Right lobe of liver (tissue), 6 donors: ENCODE data around the gene SIRPA. TPM values are rescaled to one million over a fixed set of nuclear protein-coding genes. Genes with fewer than 3 reads are reported as not detected.
"Not testable (repeated sequence)": the region's sequence is repeated elsewhere in the genome, so short reads cannot be mapped to it uniquely, and the experiment has no call there.

Experiments used
- ATAC-seq, 4 donors: fragments of 200-7000 bp; cut with Tn5 transposase; one replicate each; pipeline ENCODE4 v1.9.1; 2020; ENCODE audit warnings: mild to moderate bottlenecking in 4 of 4, moderate library complexity in 4 of 4
- DNase-seq, 3 donors: peaks; one replicate each; pipeline ENCODE4 v3.0.0-alpha.2; 2020
- H3K27ac ChIP-seq, 3 donors: fragments of 200-600 bp; one replicate each; pipeline ENCODE4 v1.8.0; 2022
- H3K27me3 ChIP-seq, 2 donors: fragments of 200-600 bp; one replicate each; pipeline ENCODE4 v1.8.0; 2022
- H3K36me3 ChIP-seq, 4 donors: fragments of 200-600 bp; sonication (generic) in 1 of 4; one replicate each; pipeline versions ENCODE4 v1.5.1 to v1.8.0; 2017 to 2022; ENCODE audit warnings: control low read depth in 1 of 4
- H3K4me1 ChIP-seq, 4 donors: fragments of 200-600 bp; sonication (generic) in 1 of 4; one replicate each; pipeline versions ENCODE4 v1.5.1 to v1.8.0; 2017 to 2022; ENCODE audit warnings: control low read depth in 1 of 4
- H3K4me3 ChIP-seq, 3 donors: fragments of 200-600 bp; one replicate each; pipeline ENCODE4 v1.8.0; 2022
- H3K9me3 ChIP-seq, 4 donors: fragments of 200-600 bp; sonication (generic) in 1 of 4; one replicate each; pipeline versions ENCODE4 v1.5.1 to v1.8.0; 2017 to 2022; ENCODE audit warnings: control low read depth in 1 of 4
- CTCF ChIP-seq, 4 donors: fragments of 200-600 bp in 3 of 4; fragments of 450-650 bp in 1 of 4; IDR thresholded peaks; one replicate each; pipeline versions ENCODE4 v1.5.1 to v1.8.0; 2016 to 2022; ENCODE audit warnings: antibody characterized with exemption in 4 of 4, mild to moderate bottlenecking in 2 of 4
- POLR2A ChIP-seq: fragments of 450-650 bp; IDR thresholded peaks from one replicate; pipeline ENCODE4 v1.6.1; 2017; ENCODE audit warnings: antibody characterized with exemption, mild to moderate bottlenecking
- WGBS: methylation state at CpG from one replicate; pipeline ENCODE4 v1.1.6; 2018; ENCODE audit warnings: low coverage, low lambda C conversion rate; ENCODE audit not compliant: insufficient coverage; ENCODE audit errors: missing lambda C conversion rate; 5-methylcytosine and 5-hydroxymethylcytosine counted together
- intact Hi-C, 2 donors: fragments of 100-400 bp; cut with DNase I; formaldehyde crosslinking; loops; one replicate each; pipeline versions ENCODE4 v1.11.2 to v1.14.1; 2022
- total RNA-seq, 6 experiments: library from RNA; depleted of rRNA in 2 of 6; stranded (reverse); fragments of >200 nt in 2 of 6; fragmentation: NEBNext Ultra II Directional in 3 of 6; extraction: Animal tissue kit (Norgen Biotek cat#: 25700) in 3 of 6; gene quantifications; one replicate each; pipeline versions ENCODE4 v1.1.0 to v1.2.4, GENCODE V29; 2016 to 2023
- donor health status: DM: no; HTN: yes; CAD: no.
- donor health status: DM: no; HTN: no; CAD: no.
- donor health status: DM: no; HTN: no; CAD: no.
- donor health status: DM: no; HTN: yes; CAD: no.
- donor health status: DM: no; HTN: yes; CAD: no.

The SIRPA gene
- total RNA-seq, 6 experiments from 2014 or later, result 26.8 to 42.7 (median 34.8) TPM

DNA sequence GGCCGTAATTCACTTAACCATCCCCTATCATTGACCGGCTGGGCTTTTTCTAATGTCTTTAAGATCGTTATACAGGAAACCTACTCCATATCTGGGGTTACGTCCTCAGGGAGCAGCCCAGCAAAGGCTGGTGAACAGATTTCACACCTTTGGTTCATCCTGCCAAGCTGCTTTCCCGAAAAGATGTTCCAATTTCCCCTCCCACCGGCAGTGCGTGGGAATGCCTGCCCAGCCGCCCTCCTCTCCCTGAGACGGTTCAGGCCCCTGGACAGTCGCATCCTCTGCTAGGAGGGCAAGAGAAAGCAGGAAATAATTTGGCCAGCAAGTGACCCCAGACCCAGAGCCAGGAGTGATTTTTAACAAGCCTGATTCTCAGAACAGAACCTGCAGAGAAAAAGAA lies 16.3 kb downstream of the SIRPA start:
- 94% methylated on average over 8 of the region's 10 CpGs for WGBS
- intact Hi-C loops, result no loop called here

DNA sequence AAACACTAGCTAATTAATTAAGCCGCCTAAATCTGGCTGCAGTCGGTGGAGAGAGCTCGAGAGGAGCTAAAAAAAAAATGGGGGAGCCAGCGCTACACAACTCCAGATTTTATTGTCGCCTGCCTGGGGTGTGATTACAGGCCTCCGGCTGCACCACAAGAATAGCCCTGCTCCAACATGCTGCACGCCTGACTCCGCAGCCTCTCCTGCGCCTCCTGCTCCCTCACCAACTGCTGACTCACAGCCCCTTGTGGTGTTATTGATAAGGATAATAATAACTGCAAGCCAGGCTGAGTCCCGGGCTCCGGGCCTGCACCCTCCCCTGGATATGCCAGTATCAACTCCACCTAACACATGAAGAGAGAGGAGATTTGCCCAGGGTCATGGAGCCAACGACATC lies 16.8 kb downstream of the SIRPA start:
- no peak for DNase-seq
- WGBS, result 96% methylated on average over 12 of the region's 12 CpGs

More for the DNA sequence above, 16.3 kb downstream of the SIRPA start:
- no peaks in the 10 kb centered on the region for H3K27me3 ChIP-seq
- no peak overlapping the region for H3K4me3 ChIP-seq
- H3K9me3 ChIP-seq, result no peaks in the 10 kb centered on the region
- no peak for ATAC-seq
- no peak for TF ChIP-seq CTCF (IDR thresholded peaks at IDR 0.05)
- TF ChIP-seq POLR2A, result no peak
- H3K36me3 ChIP-seq, result peaks cover 0 to 18% (median 9%) of the 10 kb centered on the region in 4 donors
- DNase-seq, result no peak
- H3K27ac ChIP-seq, result no peak overlapping the region
- H3K4me1 ChIP-seq, result peaks cover 0 to under 1% (median 0%) of the 10 kb centered on the region in 4 donors

DNA sequence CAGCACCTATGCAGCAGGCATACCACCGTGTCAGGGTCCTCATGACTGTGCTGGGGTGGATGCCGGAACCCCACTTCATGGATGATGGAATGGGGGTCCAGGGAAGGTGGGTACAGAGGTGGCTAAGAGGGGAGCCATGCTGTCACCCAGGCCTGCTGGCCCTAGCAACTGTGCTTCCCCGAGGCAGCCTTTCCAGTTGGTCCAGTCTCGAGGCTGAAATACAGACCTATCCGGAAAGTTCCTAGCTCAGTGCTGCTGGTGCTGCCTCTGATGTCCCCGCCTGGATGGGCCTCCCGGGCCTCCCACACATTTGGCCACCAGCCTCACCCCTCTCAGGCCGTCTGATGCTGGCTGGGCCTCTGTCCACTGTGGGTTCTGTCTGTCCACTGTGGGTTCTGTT lies 17.4 kb downstream of the SIRPA start:
- no peaks in the 10 kb centered on the region for H3K9me3 ChIP-seq
- ATAC-seq, result no peak
- peaks cover 0 to 24% (median 12%) of the 10 kb centered on the region in 4 donors for H3K36me3 ChIP-seq
- H3K27ac ChIP-seq, result no peak overlapping the region
- intact Hi-C loops, result no loop called here
- H3K27me3 ChIP-seq, result no peaks in the 10 kb centered on the region
- no peak overlapping the region for H3K4me3 ChIP-seq
- DNase-seq, result no peak
- no peaks in the 10 kb centered on the region for H3K4me1 ChIP-seq
- 53% methylated on average over 3 of the region's 8 CpGs for WGBS
- TF ChIP-seq CTCF (IDR thresholded peaks at IDR 0.05), result no peak

More for the DNA sequence above, 16.8 kb downstream of the SIRPA start:
- Histone ChIP-seq H3K4me3 (no peak overlapping the region), H3K9me3 (no peaks in the 10 kb centered on the region), H3K36me3 (peaks cover 0 to 23% (median 12%) of the 10 kb centered on the region in 4 donors), H3K4me1 (no peaks in the 10 kb centered on the region), H3K27me3 (no peaks in the 10 kb centered on the region), H3K27ac (no peak overlapping the region)
- intact Hi-C loops, result no loop called here
- TF ChIP-seq CTCF (IDR thresholded peaks at IDR 0.05) (no peak), POLR2A (no peak)
- ATAC-seq, result no peak

- H3K4me1 ChIP-seq, H3K4me3 ChIP-seq, H3K9me3 ChIP-seq, DNase-seq, ATAC-seq, H3K27me3 ChIP-seq, H3K27ac ChIP-seq, intact Hi-C loops: not testable (repeated sequence)
- peaks cover 0 to 24% (median 12%) of the 10 kb centered on the region in 4 donors for H3K36me3 ChIP-seq
- 33% methylated on average over 1 of the region's 12 CpGs for WGBS
Observed at GRCh38 chr20:1915233-1915632, 20.0 kb downstream of the SIRPA start.

DNA sequence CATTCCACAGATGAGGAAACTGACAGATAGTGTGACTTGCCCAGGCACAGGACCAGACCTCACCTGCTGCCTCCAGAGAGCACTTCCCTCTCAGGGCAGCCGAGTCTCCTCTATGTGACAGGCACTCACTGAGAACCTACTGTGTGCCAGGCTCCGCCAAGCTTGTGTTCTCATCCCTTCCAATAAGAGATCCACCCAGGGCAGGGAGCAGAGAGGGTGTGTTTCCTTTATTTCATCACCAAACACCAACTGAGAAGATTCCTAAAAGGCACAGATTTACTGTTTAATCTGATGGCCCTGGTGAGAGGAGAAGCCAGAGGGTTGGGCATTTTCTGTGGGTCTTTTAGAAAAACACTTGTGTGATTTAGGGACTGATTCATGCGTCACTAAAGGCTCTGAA lies 20.5 kb downstream of the SIRPA start:
- TF ChIP-seq CTCF (IDR thresholded peaks at IDR 0.05), result no peak
- TF ChIP-seq POLR2A, result no peak
- Histone ChIP-seq H3K27ac (no peak overlapping the region), H3K36me3 (peaks cover 0 to 24% (median 12%) of the 10 kb centered on the region in 4 donors), H3K4me1 (peaks cover 0 to 7% (median 0%) of the 10 kb centered on the region in 4 donors), H3K4me3 (no peak overlapping the region), H3K27me3 (no peaks in the 10 kb centered on the region), H3K9me3 (no peaks in the 10 kb centered on the region)
- 100% methylated on average over 2 of the region's 3 CpGs for WGBS
- intact Hi-C loops, result no loop called here
- DNase-seq (no peak), ATAC-seq (no peak)
